ENCODE data around the gene CDK5. TPM values are rescaled to one million over a fixed set of nuclear protein-coding genes. Genes with fewer than 3 reads are reported as not detected.
A peak's percentile ranks its signal among the peaks of the same experiment; 100 is the strongest.

Gene CDK5
- total and polyA plus RNA-seq, 2 of the 13 experiments (the other 11 are each of a cell fraction or from before 2014, with no cell fraction given), result 16.4 to 21.3 TPM

GRCh38 chr7:151028131-151028947 lies 29.4 kb downstream of the CDK5 start, which contains the start of gene ABCB8 (continued):
- TF ChIP-seq EEA1 (CRISPR knock-in tag; IDR thresholded peaks at IDR 0.05; ENCODE audit: borderline replicate concordance), result no peak
- TF ChIP-seq SP4 (CRISPR knock-in tag; IDR thresholded peaks at IDR 0.05), result peak; percentile 85
- TF ChIP-seq ZKSCAN8 (CRISPR knock-in tag; IDR thresholded peaks at IDR 0.05; ENCODE audit: borderline replicate concordance), result no peak
- no peak for TF ChIP-seq PAF1 (CRISPR knock-in tag; IDR thresholded peaks at IDR 0.05)
- peak; percentile 54 for TF ChIP-seq SUZ12 (IDR thresholded peaks at IDR 0.05; ENCODE audit: low read depth, low read length)
- no peak for TF ChIP-seq FLYWCH1 (CRISPR knock-in tag; IDR thresholded peaks at IDR 0.05)
- TF ChIP-seq ZNF276 (CRISPR knock-in tag; IDR thresholded peaks at IDR 0.05; ENCODE audit: low read depth), result peak; percentile 66; the same call in 1 of the 2 replicates
- TF ChIP-seq ELF1 (CRISPR knock-in tag; IDR thresholded peaks at IDR 0.05), result peak; percentile 95
- no peak for TF ChIP-seq HIC2 (CRISPR knock-in tag; IDR thresholded peaks at IDR 0.05; ENCODE audit: low read depth)
- TF ChIP-seq CSRNP1 (CRISPR knock-in tag; IDR thresholded peaks at IDR 0.05), result no peak
- no peak for TF ChIP-seq ZNF569 (CRISPR knock-in tag; IDR thresholded peaks at IDR 0.05; ENCODE audit: borderline replicate concordance)
- TF ChIP-seq SRY (CRISPR knock-in tag; IDR thresholded peaks at IDR 0.05), result no peak
- 0 out of 4 replicates have a peak, but pooled peaks of 1 of the 2 experiments have one; percentile 33 for TF ChIP-seq NR2F1 (CRISPR knock-in tag; IDR thresholded peaks at IDR 0.05)
- TF ChIP-seq TCF7L2 (IDR thresholded peaks at IDR 0.05; ENCODE audit: low read depth, low read length), result no peak
- TF ChIP-seq KDM2A (CRISPR knock-in tag; IDR thresholded peaks at IDR 0.05; ENCODE audit: borderline replicate concordance, low read depth), result peak; percentile 62; the same call in 1 of the 2 replicates
- no peak for TF ChIP-seq PTBP1 (IDR thresholded peaks at IDR 0.05; ENCODE audit: low read depth, low read length, poor library complexity, severe bottlenecking)
- TF ChIP-seq ZNF674 (CRISPR knock-in tag; IDR thresholded peaks at IDR 0.05; ENCODE audit: low read depth), result no peak
- no peak for TF ChIP-seq ZSCAN22 (CRISPR knock-in tag; IDR thresholded peaks at IDR 0.05)
- TF ChIP-seq ZNF781 (CRISPR knock-in tag; IDR thresholded peaks at IDR 0.05; ENCODE audit: borderline replicate concordance, not compliant biosample characterization), result peak; percentile 50
- no peak for TF ChIP-seq ZMAT5 (CRISPR knock-in tag; IDR thresholded peaks at IDR 0.05; ENCODE audit: borderline replicate concordance, low read depth)
- no peak for TF ChIP-seq ZNF672 (CRISPR knock-in tag; IDR thresholded peaks at IDR 0.05)
- TF ChIP-seq RBM22 (optimal IDR thresholded peaks at IDR 0.05; ENCODE audit: low read length), result no peak
- TF ChIP-seq ZNF746 (CRISPR knock-in tag; IDR thresholded peaks at IDR 0.05), result peak; percentile 71; the same call in 1 of the 2 replicates
- TF ChIP-seq TOPORS (CRISPR knock-in tag; IDR thresholded peaks at IDR 0.05), result no peak

Data from HepG2 (cell line).